GM23338 (cell line): ENCODE results near the gene DUS2. TPM values are rescaled to one million over a fixed set of nuclear protein-coding genes. Genes with fewer than 3 reads are reported as not detected.

Experiments
- ATAC-seq: fragments of 200-7000 bp; cut with Tn5 transposase; 3 replicates; pipeline ENCODE4 v1.9.1; 2020
- DNase-seq: peaks from one replicate; pipeline ENCODE4 v3.0.0-alpha.2; 2015; ENCODE audit warnings: low spot score
- H2AFZ ChIP-seq: fragments of 200-600 bp; sonication (generic); 2 replicates; pipeline ENCODE4 v1.8.0; 2016; ENCODE audit warnings: antibody characterized with exemption, mild to moderate bottlenecking, moderate library complexity
- H3F3A ChIP-seq: fragments of 200-600 bp; sonication (generic); replicated peaks from 2 replicates; pipeline ENCODE4 v1.8.0; 2017; ENCODE audit warnings: antibody characterized with exemption, mixed run types, low read depth
- H3K27ac ChIP-seq: fragments of 200-600 bp; sonication (generic); 2 replicates; pipeline ENCODE4 v1.6.1; 2016; ENCODE audit warnings: low read depth
- H3K27me3 ChIP-seq: fragments of 200-600 bp; sonication (generic); 2 replicates; pipeline ENCODE4 v1.8.0; 2016; ENCODE audit warnings: mild to moderate bottlenecking, mixed run types, moderate library complexity; ENCODE audit not compliant: insufficient read depth
- H3K36me3 ChIP-seq: fragments of 200-600 bp; sonication (generic); 2 replicates; pipeline ENCODE4 v1.8.0; 2016; ENCODE audit warnings: mild to moderate bottlenecking; ENCODE audit not compliant: insufficient read depth
- H3K4me1 ChIP-seq: fragments of 200-600 bp; sonication (generic); 2 replicates; pipeline ENCODE4 v1.8.0; 2016; ENCODE audit warnings: mild to moderate bottlenecking, moderate library complexity; ENCODE audit not compliant: insufficient read depth
- H3K4me2 ChIP-seq: fragments of 200-600 bp; sonication (generic); 2 replicates; pipeline ENCODE4 v1.7.1; 2017; ENCODE audit warnings: mixed run types
- H3K4me3 ChIP-seq: fragments of 200-600 bp; sonication (generic); 2 replicates; pipeline ENCODE4 v1.6.1; 2016; ENCODE audit warnings: mixed run types
- H3K79me2 ChIP-seq: fragments of 200-600 bp; sonication (generic); replicated peaks from 2 replicates; pipeline ENCODE4 v1.8.0; 2017; ENCODE audit warnings: mild to moderate bottlenecking; ENCODE audit not compliant: insufficient read depth
- H3K9me2 ChIP-seq: fragments of 200-600 bp; sonication (generic); 2 replicates; pipeline ENCODE4 v1.8.0; 2017; ENCODE audit not compliant: insufficient read depth
- H4K20me1 ChIP-seq: fragments of 200-600 bp; sonication (generic); replicated peaks from 2 replicates; pipeline ENCODE4 v1.8.0; 2017; ENCODE audit warnings: mild to moderate bottlenecking; ENCODE audit not compliant: insufficient read depth
- H3K27ac Mint-ChIP-seq: 2 replicates; pipeline ENCODE4 v1.8.0; 2020; ENCODE audit warnings: inconsistent platforms, mild to moderate bottlenecking, moderate library complexity, mixed read lengths
- H3K27me3 Mint-ChIP-seq: 3 replicates; pipeline ENCODE4 v1.8.0; 2022; ENCODE audit warnings: low read depth, mild to moderate bottlenecking, moderate library complexity, mixed read lengths, inconsistent platforms; ENCODE audit not compliant: insufficient read depth, poor library complexity
- H3K36me3 Mint-ChIP-seq: 3 replicates; pipeline ENCODE4 v1.8.0; 2021; ENCODE audit warnings: low read depth, mild to moderate bottlenecking, inconsistent platforms, moderate library complexity, mixed read lengths
- H3K4me1 Mint-ChIP-seq: 3 replicates; pipeline ENCODE4 v1.8.0; 2020; ENCODE audit warnings: mild to moderate bottlenecking, inconsistent platforms, mixed read lengths
- H3K4me3 Mint-ChIP-seq: 3 replicates; pipeline ENCODE4 v1.8.0; 2021; ENCODE audit warnings: moderate library complexity, mild to moderate bottlenecking, inconsistent platforms, mixed read lengths
- H3K9me3 Mint-ChIP-seq: 3 replicates; pipeline ENCODE4 v1.8.0; 2020; ENCODE audit warnings: moderate library complexity, mild to moderate bottlenecking, inconsistent platforms, mixed read lengths
- CREB1 ChIP-seq: fragments of 250-450 bp; sonication (Bioruptor Pico); IDR thresholded peaks from 2 replicates; pipeline ENCODE4 v1.5.0; 2020; ENCODE audit warnings: low read depth, mild to moderate bottlenecking, moderate library complexity
- CTCF ChIP-seq, 2 experiments: fragments of 200-600 bp in 1 of 2; sonication (generic) in 1 of 2; conservative IDR thresholded peaks; 2 replicates each; pipeline versions ENCODE4 v1.5.1 to v1.6.1; 2016 to 2017; ENCODE audit warnings: antibody characterized with exemption in 2 of 2, low read depth in 2 of 2, mild to moderate bottlenecking in 2 of 2, moderate library complexity in 1 of 2
- ETS1 ChIP-seq: IDR thresholded peaks from 2 replicates; pipeline ENCODE4 v1.6.1; 2016; ENCODE audit warnings: antibody characterized with exemption
- EZH2 ChIP-seq: fragments of 200-600 bp; sonication (generic); IDR thresholded peaks from one replicate; pipeline ENCODE4 v1.8.0; 2017; ENCODE audit warnings: antibody characterized with exemption, mild to moderate bottlenecking, low read depth; ENCODE audit not compliant: unreplicated experiment
- EZH2phosphoT487 ChIP-seq: fragments of 200-600 bp; sonication (generic); IDR thresholded peaks from one replicate; pipeline ENCODE4 v1.8.1; 2018; ENCODE audit warnings: antibody characterized with exemption; ENCODE audit not compliant: unreplicated experiment
- JUNB ChIP-seq: IDR thresholded peaks from one replicate; pipeline ENCODE4 v1.6.1; 2016; ENCODE audit warnings: antibody characterized with exemption; ENCODE audit not compliant: unreplicated experiment
- NANOG ChIP-seq: IDR thresholded peaks from 2 replicates; pipeline ENCODE4 v1.6.1; 2016; ENCODE audit warnings: antibody characterized with exemption, borderline replicate concordance
- POLR2AphosphoS5 ChIP-seq: IDR thresholded peaks from 2 replicates; pipeline ENCODE4 v1.6.1; 2016; ENCODE audit warnings: antibody characterized with exemption, low read depth
- REST ChIP-seq: IDR thresholded peaks from one replicate; pipeline ENCODE4 v1.6.1; 2018; ENCODE audit warnings: antibody characterized with exemption; ENCODE audit not compliant: unreplicated experiment
- STAT1 ChIP-seq: IDR thresholded peaks from one replicate; pipeline ENCODE4 v1.6.1; 2016; ENCODE audit warnings: antibody characterized with exemption; ENCODE audit not compliant: unreplicated experiment
- ZNF114 ChIP-seq: fragments of 250-450 bp; sonication (Bioruptor Pico); IDR thresholded peaks from 2 replicates; pipeline ENCODE4 v1.5.0; 2020; ENCODE audit warnings: mild to moderate bottlenecking, moderate library complexity
- ZNF331 ChIP-seq: fragments of 250-450 bp; sonication (Bioruptor Pico); IDR thresholded peaks from 2 replicates; pipeline ENCODE4 v1.5.0; 2020; ENCODE audit warnings: low read depth, mild to moderate bottlenecking, moderate library complexity
- ZNF462 ChIP-seq: fragments of 250-450 bp; sonication (Bioruptor Pico); IDR thresholded peaks from 2 replicates; pipeline ENCODE4 v1.5.0; 2020; ENCODE audit warnings: mild to moderate bottlenecking, moderate library complexity
- polyA plus RNA-seq: library from polyadenylated mRNA; unstranded; fragments of >200 nt; fragmentation: Nextera tagmentation; extraction: Ambion mirVana; gene quantifications from 2 replicates; pipeline ENCODE4 v1.2.1, GENCODE V29; 2016
- total RNA-seq: library from RNA; depleted of rRNA; stranded (reverse); fragments of >200 nt; shearing (Covaris generic); gene quantifications from 2 replicates; pipeline ENCODE4 v1.2.3, GENCODE V29; 2014

Gene DUS2
- total and polyA plus RNA-seq, 2 experiments from 2014 or later = 13.3 to 26.4 TPM

DNA sequence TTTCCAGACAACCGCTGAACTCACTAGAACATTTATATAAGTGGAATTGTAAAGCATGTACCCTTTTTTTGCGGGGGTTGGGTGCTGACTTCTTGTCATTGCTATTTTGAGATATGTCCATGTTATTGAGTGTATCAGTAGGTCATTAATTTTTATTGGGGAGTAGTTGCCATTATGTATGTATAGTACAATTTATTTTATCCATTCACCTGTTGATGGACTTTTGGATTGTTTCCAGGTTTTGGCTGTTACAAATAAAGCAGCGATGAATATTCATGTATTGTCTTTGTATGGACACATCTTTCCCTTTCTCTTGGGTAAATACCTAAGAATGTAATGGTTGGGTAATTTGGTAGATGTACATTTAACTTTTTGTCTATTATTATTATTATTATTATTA is 74.8 kb downstream of the DUS2 start:
- Histone ChIP-seq H3K36me3 (no peaks in the 10 kb centered on the region), H3K4me3 (no peak overlapping the region), H3K27me3 (no peaks in the 10 kb centered on the region), H3K27ac (no peak overlapping the region), H3K4me1 (peaks cover 21% of the 10 kb centered on the region), H3K4me2 (no peak overlapping the region), H4K20me1 (peaks cover 61% of the 10 kb centered on the region), H3K9me2 (no peaks in the 10 kb centered on the region), H3F3A (no peaks in the 10 kb centered on the region), H2AFZ (no peak overlapping the region), H3K79me2 (peaks cover 98% of the 10 kb centered on the region)
- H3K9me3 Mint-ChIP-seq = no peaks in the 10 kb centered on the region
- H3K27me3 Mint-ChIP-seq = no peaks in the 10 kb centered on the region
- no peak for TF ChIP-seq STAT1
- TF ChIP-seq NANOG = no peak
- no peak for TF ChIP-seq CREB1 (CRISPR knock-in tag)
- no peak for TF ChIP-seq JUNB
- no peak for TF ChIP-seq REST
- no peak for TF ChIP-seq POLR2AphosphoS5
- TF ChIP-seq ZNF114 (CRISPR knock-in tag) = no peak
- no peak for TF ChIP-seq EZH2phosphoT487
- TF ChIP-seq EZH2 = no peak
- TF ChIP-seq CTCF (conservative IDR thresholded peaks at IDR 0.05; ENCODE audit: low read depth in 2 of 2) = no peak
- TF ChIP-seq ZNF462 = no peak
- no peak for TF ChIP-seq ZNF331 (CRISPR knock-in tag)
- TF ChIP-seq ETS1 = no peak
- H3K4me3 Mint-ChIP-seq = no peak overlapping the region
- H3K36me3 Mint-ChIP-seq = no peaks in the 10 kb centered on the region
- H3K4me1 Mint-ChIP-seq = peaks cover 28% of the 10 kb centered on the region
- H3K27ac Mint-ChIP-seq = no peak overlapping the region
- no peak for ATAC-seq
- no peak for DNase-seq
